Activated CD4-positive, alpha-beta T cell treated with anti-CD3 and anti-CD28 coated beads for 36 hours (primary cell): ENCODE results near the gene RPS6KA5. TPM values are rescaled to one million over a fixed set of nuclear protein-coding genes. Genes with fewer than 3 reads are reported as not detected.

Experiments
- ATAC-seq: fragments of 200-7000 bp; cut with Tn5 transposase; one replicate; pipeline ENCODE4 v1.10.0; 2021; ENCODE audit warnings: mild to moderate bottlenecking, moderate library complexity
- CTCF ChIA-PET: fragments of 350-600 bp; sonication (Branson Sonifier 250); formaldehyde crosslinking; loops from one replicate; lab custom pipeline; 2021; ENCODE audit warnings: antibody characterized with exemption; lab: Charles Lee
- POLR2A ChIA-PET: fragments of 350-600 bp; sonication (Branson Sonifier 250); formaldehyde crosslinking; loops from one replicate; lab custom pipeline; 2021; ENCODE audit warnings: antibody characterized with exemption, inconsistent platforms; lab: Charles Lee
- DNase-seq: peaks from one replicate; pipeline ENCODE4 v3.0.0-alpha.2; 2020
- H3K27ac Mint-ChIP-seq: one replicate; pipeline ENCODE4 v1.8.0; 2021; ENCODE audit warnings: mixed read lengths
- H3K27me3 Mint-ChIP-seq: one replicate; pipeline ENCODE4 v1.8.0; 2021; ENCODE audit warnings: mixed read lengths
- H3K36me3 Mint-ChIP-seq: one replicate; pipeline ENCODE4 v1.8.0; 2021; ENCODE audit warnings: low read depth, mixed read lengths
- H3K4me1 Mint-ChIP-seq: one replicate; pipeline ENCODE4 v1.8.0; 2021; ENCODE audit warnings: mixed read lengths
- H3K4me3 Mint-ChIP-seq: one replicate; pipeline ENCODE4 v1.8.0; 2021; ENCODE audit warnings: mild to moderate bottlenecking, moderate library complexity, mixed read lengths
- H3K9me3 Mint-ChIP-seq: one replicate; pipeline ENCODE4 v1.8.0; 2021; ENCODE audit warnings: low read depth, mixed read lengths
- intact Hi-C, 2 experiments: fragments of 100-400 bp; cut with DNase I in 1 of 2; cut with micrococcal nuclease in 1 of 2; formaldehyde crosslinking; loops; one replicate each; pipeline versions ENCODE4 v1.14.2 to v1.15.1; 2022 to 2024; cut with DNase I, micrococcal nuclease
- total RNA-seq, 2 experiments: library from RNA; stranded (reverse); gene quantifications; one replicate each; pipeline ENCODE4 v1.2.3, GENCODE V29; 2021

RPS6KA5 gene
- total RNA-seq, 2 experiments from 2014 or later, result 11.9 to 13.8 TPM

DNA sequence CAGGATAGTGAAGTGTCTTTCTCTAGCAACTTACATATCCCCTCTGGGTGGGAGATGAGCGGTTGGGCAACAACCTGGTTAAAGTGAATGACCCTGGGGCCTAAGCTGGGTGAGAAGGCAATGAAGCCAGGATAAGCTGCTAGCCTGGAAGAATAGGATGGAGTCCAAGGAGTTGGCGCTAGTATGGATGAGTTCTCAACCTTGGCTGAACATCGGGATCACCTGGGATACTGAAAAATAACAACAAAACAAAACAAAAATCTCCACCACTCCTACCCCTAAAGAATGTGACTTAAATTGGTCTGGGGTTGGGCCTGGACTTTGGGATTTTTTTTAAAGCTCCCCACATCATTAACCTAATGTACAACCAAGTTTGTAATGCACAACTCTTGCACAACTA, 4.8 kb upstream of the RPS6KA5 start:
- ChIA-PET CTCF (interaction anchor here (1.6 to 2.6 kb wide), 2 partner anchors 39 to 50 kb away, joined by 4 to 9 read pairs; partner anchors contain the start of gene DGLUCY), POLR2A (no interaction called here)
- ATAC-seq (no peak), DNase-seq (no peak)
- Mint-ChIP-seq H3K27ac (peak overlapping the region; percentile 61), H3K36me3 (peaks cover 9% of the 10 kb centered on the region), H3K4me1 (peaks cover 59% of the 10 kb centered on the region), H3K4me3 (no peak overlapping the region), H3K27me3 (no peaks in the 10 kb centered on the region), H3K9me3 (peaks cover 8% of the 10 kb centered on the region)
- intact Hi-C loops, result loop anchor here in 1 of 2 experiments (10.0 kb wide), 2 partner anchors 800 to 1450 kb away; partner anchors contain the start of gene TC2N

DNA sequence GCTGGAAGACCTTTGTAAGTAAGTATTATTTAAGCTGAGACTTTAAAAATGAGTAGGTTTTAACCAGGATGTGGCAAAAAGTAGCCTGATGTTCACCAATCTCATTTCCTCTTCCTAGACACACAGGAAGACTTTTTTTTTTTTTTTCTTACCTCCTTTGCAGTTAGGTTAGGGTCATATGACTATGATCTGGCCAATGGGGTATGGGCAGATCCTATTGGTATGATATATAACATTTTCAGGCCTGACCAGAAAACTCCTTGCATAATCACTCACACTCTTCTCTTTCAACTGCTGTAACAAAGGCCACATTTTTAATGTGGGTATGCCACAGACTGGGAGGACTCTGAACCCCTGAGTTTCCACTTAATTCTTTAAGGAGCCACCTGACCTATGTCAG, 2.7 kb upstream of the RPS6KA5 start:
- CTCF ChIA-PET, result interaction anchor here (0.6 to 0.9 kb wide), 2 partner anchors 28 to 46 kb away, joined by 3 read pairs; no protein-coding TSS in a partner anchor
- Mint-ChIP-seq H3K27ac (peak overlapping the region; percentile 90), H3K36me3 (peaks cover 11% of the 10 kb centered on the region), H3K9me3 (peaks cover 8% of the 10 kb centered on the region), H3K27me3 (no peaks in the 10 kb centered on the region), H3K4me1 (peaks cover 60% of the 10 kb centered on the region), H3K4me3 (peak overlapping the region; percentile 32)
- DNase-seq, result peak; percentile 40
- ATAC-seq, result peak; percentile 17
- POLR2A ChIA-PET, result no interaction called here
- intact Hi-C loops, result loop anchor here (1.0 to 10.0 kb wide), 9 partner anchors 41 to 1448 kb away; partner anchors contain the start of genes CALM1 (in 1 of the 2), NRDE2 (in 1 of the 2) and TC2N (in 1 of the 2)

DNA sequence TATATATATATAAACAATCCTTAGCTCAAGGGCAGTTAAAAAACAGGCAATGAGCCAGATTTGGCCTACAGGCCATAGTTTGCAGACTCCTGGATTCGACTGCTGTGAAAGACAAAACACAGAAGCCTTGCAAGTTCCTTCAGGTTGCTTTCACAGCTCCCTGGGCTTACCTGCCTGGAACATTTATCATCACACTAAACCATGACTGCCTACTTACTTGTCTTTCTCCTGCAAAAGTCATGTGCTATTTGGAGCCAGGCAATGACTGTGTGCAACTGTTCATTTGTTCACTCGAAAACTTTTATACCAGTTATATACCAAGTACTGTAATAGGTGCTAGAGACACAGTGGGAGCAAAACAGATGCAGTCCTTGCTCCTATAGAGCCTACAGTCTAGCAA, 2.2 kb upstream of the RPS6KA5 start:
- peak overlapping the region; percentile 90 for H3K27ac Mint-ChIP-seq
- peaks cover 60% of the 10 kb centered on the region for H3K4me1 Mint-ChIP-seq
- peaks cover 16% of the 10 kb centered on the region for H3K36me3 Mint-ChIP-seq
- no peak overlapping the region for H3K4me3 Mint-ChIP-seq
- DNase-seq (no peak), ATAC-seq (no peak)
- intact Hi-C loops, result loop anchor here (5.0 to 10.0 kb wide), 8 partner anchors 40 to 1448 kb away; partner anchors contain the start of genes CALM1 (in 1 of the 2), NRDE2 (in 1 of the 2) and TC2N (in 1 of the 2)
- peaks cover 8% of the 10 kb centered on the region for H3K9me3 Mint-ChIP-seq
- ChIA-PET POLR2A (no interaction called here), CTCF (interaction anchor here (0.6 to 0.9 kb wide), 3 partner anchors 28 to 53 kb away, joined by 3 read pairs; no protein-coding TSS in a partner anchor)
- H3K27me3 Mint-ChIP-seq, result no peaks in the 10 kb centered on the region

DNA sequence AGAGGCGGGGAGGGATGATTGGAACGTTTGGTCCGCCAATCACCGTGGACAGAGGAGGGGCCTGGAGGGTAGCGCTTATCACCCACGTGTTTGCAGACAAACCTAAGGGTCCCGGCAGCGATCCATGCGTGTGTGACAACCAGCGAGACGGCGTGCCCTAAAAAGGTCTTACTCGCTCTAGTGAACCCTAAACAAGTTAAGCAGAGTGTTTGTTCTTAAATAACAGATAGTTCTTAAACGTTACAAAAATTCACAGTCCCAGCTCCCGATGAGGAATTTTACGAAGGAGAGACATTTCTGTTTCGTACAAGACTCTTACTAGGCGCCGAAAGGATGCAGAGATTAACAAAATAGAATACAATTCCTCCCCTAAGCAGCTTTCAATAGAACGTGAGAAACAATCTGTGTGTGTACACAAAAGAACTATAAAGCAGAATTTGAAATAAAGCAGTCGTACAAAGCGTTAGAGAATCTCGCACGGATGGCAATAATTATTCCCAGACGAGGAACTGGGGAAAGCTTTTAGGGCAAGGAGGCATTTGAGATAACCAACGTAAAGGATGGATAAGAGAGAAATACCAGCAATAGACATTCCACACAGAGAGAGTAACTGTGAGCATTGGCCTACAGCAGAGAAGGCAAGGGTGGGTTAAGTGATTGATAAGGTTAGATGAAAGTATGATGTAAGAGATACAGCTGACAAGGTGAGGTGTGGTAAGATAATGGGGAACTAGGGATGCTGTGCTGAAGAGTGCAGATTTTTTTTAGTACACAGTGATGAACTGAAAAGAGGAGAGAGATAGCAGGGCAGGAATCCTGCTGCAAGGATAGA, 831 bp upstream of the RPS6KA5 start:
- Mint-ChIP-seq H3K27ac (no peak overlapping the region), H3K36me3 (peaks cover 20% of the 10 kb centered on the region), H3K9me3 (peaks cover 8% of the 10 kb centered on the region), H3K27me3 (no peaks in the 10 kb centered on the region), H3K4me3 (no peak overlapping the region), H3K4me1 (peaks cover 56% of the 10 kb centered on the region)
- DNase-seq, result no peak
- intact Hi-C loops, result loop anchor here (1.0 to 10.0 kb wide), 15 partner anchors 17 to 1446 kb away; partner anchors contain the start of genes CALM1 (in 1 of the 2), NRDE2 (in 1 of the 2), PPP4R3A (in 1 of the 2) and TC2N (in 1 of the 2)
- ATAC-seq, result no peak
- ChIA-PET POLR2A (interaction anchor here (0.6 to 2.2 kb wide), 7 partner anchors 16 to 819 kb away, joined by 3 to 29 read pairs (median 5); partner anchors contain the start of gene DGLUCY), CTCF (interaction anchor here (0.9 to 1.3 kb wide), 5 partner anchors 25 to 303 kb away, joined by 3 to 5 read pairs (median 4); partner anchors contain the start of gene DGLUCY)

DNA sequence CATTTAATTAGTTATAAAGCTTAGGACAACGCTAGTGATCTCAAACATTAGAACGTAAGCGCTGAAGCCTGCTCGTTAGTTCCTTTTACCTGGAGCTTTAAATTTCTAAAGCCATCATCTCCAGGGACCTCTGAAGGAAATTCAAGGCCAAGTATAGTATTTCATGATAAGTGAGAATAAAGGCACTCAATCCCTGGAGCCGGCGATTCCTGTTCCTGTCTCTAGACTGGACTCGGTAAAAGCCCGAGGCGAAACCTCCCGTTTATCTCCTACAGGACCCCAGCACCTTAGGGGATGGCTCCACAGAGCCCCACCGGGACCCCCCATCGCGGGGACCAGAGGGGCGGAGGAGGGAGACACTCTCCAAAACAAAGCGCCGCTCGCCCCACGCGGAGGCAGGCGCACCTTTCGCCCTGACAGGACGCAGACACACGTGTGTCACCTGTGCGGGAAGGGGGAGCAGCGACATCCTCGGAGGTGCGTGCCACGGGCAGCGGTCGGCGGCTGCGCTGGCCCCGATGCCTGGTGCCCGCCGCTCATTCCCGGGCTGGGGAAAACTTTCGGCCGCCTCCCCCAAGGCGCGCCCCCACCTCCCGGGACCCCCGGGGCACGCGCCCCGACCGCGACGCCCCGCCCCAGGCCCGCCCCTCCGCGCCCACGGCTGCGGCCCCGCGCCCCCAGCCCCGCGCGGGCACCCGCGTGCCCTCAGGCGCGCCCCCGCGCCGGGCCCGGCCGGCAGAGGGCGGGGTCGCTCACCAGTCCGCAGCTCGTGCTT, 678 bp downstream of the RPS6KA5 start:
- Mint-ChIP-seq H3K36me3 (peaks cover 18% of the 10 kb centered on the region), H3K27me3 (no peaks in the 10 kb centered on the region), H3K4me1 (peaks cover 55% of the 10 kb centered on the region), H3K9me3 (peaks cover 6% of the 10 kb centered on the region), H3K27ac (peak overlapping the region; percentile 71), H3K4me3 (no peak overlapping the region)
- POLR2A ChIA-PET, result interaction anchor here (0.5 to 2.2 kb wide), 3 partner anchors 55 to 184 kb away, joined by 3 to 29 read pairs (median 7); partner anchors contain the start of gene DGLUCY
- DNase-seq, result peak; percentile 81
- CTCF ChIA-PET, result interaction anchor here (0.6 to 2.0 kb wide), 6 partner anchors 11 to 233 kb away, joined by 3 to 11 read pairs (median 4); no protein-coding TSS in a partner anchor
- ATAC-seq, result peak; percentile 3
- intact Hi-C loops, result loop anchor here (1.0 to 10.0 kb wide), 20 partner anchors 19 to 1445 kb away; partner anchors contain the start of genes DGLUCY (in 2 of the 2), CALM1 (in 1 of the 2), NRDE2 (in 1 of the 2) and PPP4R3A (in 1 of the 2)

DNA sequence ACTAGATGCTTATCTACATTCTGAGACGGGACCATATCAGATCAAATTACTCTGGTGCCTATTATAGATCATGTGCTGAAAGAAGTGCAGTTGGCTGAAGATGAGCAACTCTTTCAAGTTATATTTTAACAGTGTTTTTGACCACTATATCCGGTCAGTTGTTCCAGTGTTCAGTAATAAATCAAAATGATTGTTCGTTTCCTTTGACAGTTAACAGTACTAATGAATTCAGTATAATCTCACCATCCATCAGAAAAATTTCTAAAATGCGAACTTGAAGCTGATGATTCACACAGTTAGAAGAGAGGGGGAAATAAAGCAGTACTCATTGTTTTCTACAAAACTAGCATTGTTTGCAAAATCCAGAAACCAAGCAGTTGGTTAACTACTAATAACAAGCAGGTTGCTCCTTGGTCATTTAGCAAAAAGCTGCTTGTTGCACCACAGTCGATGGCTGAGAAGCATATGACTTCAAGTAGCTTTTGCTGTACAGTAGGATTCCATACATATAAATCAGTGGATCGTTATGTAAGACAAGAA, 2.3 kb downstream of the RPS6KA5 start:
- H3K4me3 Mint-ChIP-seq, result no peak overlapping the region
- no peaks in the 10 kb centered on the region for H3K27me3 Mint-ChIP-seq
- no peaks in the 10 kb centered on the region for H3K9me3 Mint-ChIP-seq
- ChIA-PET POLR2A (interaction anchor here (1.1 kb wide), 1 partner anchor 57 kb away, joined by 4 read pairs; no protein-coding TSS in a partner anchor), CTCF (interaction anchor here (0.8 to 2.0 kb wide), 4 partner anchors 10 to 155 kb away, joined by 3 to 11 read pairs (median 5); no protein-coding TSS in a partner anchor)
- H3K4me1 Mint-ChIP-seq, result peaks cover 46% of the 10 kb centered on the region
- peaks cover 12% of the 10 kb centered on the region for H3K36me3 Mint-ChIP-seq
- DNase-seq, result no peak
- intact Hi-C loops, result no loop called here
- H3K27ac Mint-ChIP-seq, result peak overlapping the region; percentile 1
- ATAC-seq, result no peak

DNA sequence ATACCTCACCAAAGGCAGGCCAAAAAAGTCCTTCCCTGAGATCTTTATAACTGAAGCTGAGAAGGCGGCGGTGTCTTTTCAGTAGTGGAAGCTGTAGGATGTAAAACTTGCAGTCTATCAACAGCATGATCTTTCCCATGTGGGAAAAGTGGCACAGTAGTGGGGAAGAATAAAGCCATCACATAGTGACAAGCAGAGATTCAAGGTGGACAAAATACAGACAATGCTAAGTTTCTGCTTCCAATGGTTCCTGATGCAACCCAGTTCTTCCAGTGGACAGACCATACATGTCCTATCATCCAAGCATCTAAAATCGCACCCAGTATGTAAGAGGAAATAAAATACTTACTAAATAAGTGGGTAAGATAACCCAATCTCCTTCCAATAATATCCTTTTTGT, 4.1 kb downstream of the RPS6KA5 start:
- intact Hi-C loops, result no loop called here

DNA sequence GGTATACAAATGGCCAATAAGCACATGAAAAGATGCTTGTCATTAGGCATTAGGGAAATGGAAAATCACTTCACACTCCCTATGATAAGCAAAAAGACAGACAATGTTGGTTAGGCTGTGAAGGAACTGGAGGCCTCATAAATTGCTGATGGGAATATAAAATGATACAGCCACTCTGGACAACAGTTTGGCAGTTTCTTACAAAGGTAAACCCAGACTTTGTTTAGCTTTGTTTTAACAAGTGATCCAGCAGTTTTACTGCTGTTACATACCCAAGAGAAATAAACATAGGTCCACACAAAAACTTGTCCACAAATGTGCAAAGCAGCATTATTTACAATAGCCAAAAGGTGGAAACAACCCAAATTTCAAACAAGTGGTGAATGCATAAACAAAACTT, 5.4 kb downstream of the RPS6KA5 start:
- H3K4me3 Mint-ChIP-seq, result no peak overlapping the region

More for the DNA sequence above, 4.1 kb downstream of the RPS6KA5 start:
- Mint-ChIP-seq H3K36me3 (peaks cover 12% of the 10 kb centered on the region), H3K4me3 (no peak overlapping the region), H3K9me3 (no peaks in the 10 kb centered on the region), H3K4me1 (peaks cover 42% of the 10 kb centered on the region), H3K27ac (no peak overlapping the region), H3K27me3 (no peaks in the 10 kb centered on the region)
- CTCF ChIA-PET, result interaction anchor here (0.6 to 1.2 kb wide), 2 partner anchors 154 to 234 kb away, joined by 3 read pairs; no protein-coding TSS in a partner anchor
- DNase-seq, result no peak
- no peak for ATAC-seq
- POLR2A ChIA-PET, result interaction anchor here (1.0 kb wide), 1 partner anchor 58 kb away, joined by 14 read pairs; no protein-coding TSS in a partner anchor

DNA sequence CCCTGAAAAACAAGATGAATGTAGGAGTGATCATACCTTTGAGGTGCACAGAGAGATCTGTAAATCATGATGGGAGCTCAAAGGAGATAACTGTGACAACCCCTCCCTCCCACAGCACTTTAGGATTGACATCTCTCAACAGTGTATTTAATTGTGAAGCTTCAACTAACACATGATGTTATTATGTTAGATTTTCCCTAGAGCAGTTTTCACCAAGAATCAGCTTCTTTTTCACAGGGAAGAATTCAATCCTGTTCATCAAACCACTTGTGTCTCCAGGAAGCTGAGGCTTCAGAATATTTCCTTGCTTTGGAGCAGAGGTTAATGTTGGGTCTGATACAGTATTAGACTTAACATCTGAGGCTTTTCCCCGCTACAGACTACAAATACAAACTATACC, 11.8 kb downstream of the RPS6KA5 start:
- CTCF ChIA-PET, result interaction anchor here (0.6 to 1.4 kb wide), 4 partner anchors 10 to 417 kb away, joined by 3 to 7 read pairs (median 4); no protein-coding TSS in a partner anchor
- Mint-ChIP-seq H3K27me3 (no peaks in the 10 kb centered on the region), H3K27ac (no peak overlapping the region), H3K4me1 (peaks cover 37% of the 10 kb centered on the region), H3K36me3 (peaks cover 2% of the 10 kb centered on the region), H3K4me3 (no peak overlapping the region), H3K9me3 (no peaks in the 10 kb centered on the region)
- POLR2A ChIA-PET, result no interaction called here
- intact Hi-C loops, result no loop called here
- ATAC-seq (no peak), DNase-seq (no peak)

More for the DNA sequence above, 5.4 kb downstream of the RPS6KA5 start:
- intact Hi-C loops, result no loop called here
- peaks cover 42% of the 10 kb centered on the region for H3K4me1 Mint-ChIP-seq
- DNase-seq (no peak), ATAC-seq (no peak)
- POLR2A ChIA-PET, result interaction anchor here (0.7 kb wide), 2 partner anchors 60 to 349 kb away, joined by 3 read pairs; no protein-coding TSS in a partner anchor
- H3K27ac Mint-ChIP-seq, result no peak overlapping the region
- no peaks in the 10 kb centered on the region for H3K27me3 Mint-ChIP-seq
- CTCF ChIA-PET, result interaction anchor here (0.5 kb wide), 1 partner anchor 809 kb away, joined by 3 read pairs; no protein-coding TSS in a partner anchor
- no peaks in the 10 kb centered on the region for H3K9me3 Mint-ChIP-seq
- H3K36me3 Mint-ChIP-seq, result peaks cover 12% of the 10 kb centered on the region

DNA sequence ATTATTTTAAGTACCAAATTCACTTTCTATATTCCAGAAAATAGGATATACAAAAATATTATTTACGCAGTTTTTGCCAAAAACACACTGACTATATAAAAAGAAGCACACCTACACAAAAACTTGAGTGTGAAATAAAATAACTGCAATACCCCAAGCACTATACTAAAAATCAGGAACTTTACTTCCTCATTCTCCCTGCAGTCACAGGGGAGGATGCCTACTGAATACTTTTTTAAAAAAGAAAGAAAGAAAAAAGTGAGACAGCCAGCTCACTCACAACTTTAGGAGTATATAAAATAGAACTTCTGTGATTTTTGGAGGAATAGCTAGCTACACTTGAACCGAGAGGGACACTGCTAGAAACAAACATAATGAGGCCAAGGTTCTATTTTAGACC, 12.2 kb downstream of the RPS6KA5 start:
- Mint-ChIP-seq H3K36me3 (peaks cover 2% of the 10 kb centered on the region), H3K27me3 (no peaks in the 10 kb centered on the region), H3K27ac (no peak overlapping the region), H3K9me3 (no peaks in the 10 kb centered on the region), H3K4me1 (peaks cover 35% of the 10 kb centered on the region), H3K4me3 (no peak overlapping the region)
- no peak for ATAC-seq
- CTCF ChIA-PET, result interaction anchor here (0.9 to 1.4 kb wide), 4 partner anchors 10 to 146 kb away, joined by 3 to 7 read pairs (median 4); no protein-coding TSS in a partner anchor
- DNase-seq, result no peak
- intact Hi-C loops, result no loop called here
- POLR2A ChIA-PET, result no interaction called here
